ENCODE data around the gene TMEM198. TPM values are rescaled to one million over a fixed set of nuclear protein-coding genes. Genes with fewer than 3 reads are reported as not detected.
A peak's percentile ranks its signal among the peaks of the same experiment; 100 is the strongest.

The TMEM198 gene
- total RNA-seq, 2 donors from 2014 or later, result 3.3 to 5.7 TPM

DNA sequence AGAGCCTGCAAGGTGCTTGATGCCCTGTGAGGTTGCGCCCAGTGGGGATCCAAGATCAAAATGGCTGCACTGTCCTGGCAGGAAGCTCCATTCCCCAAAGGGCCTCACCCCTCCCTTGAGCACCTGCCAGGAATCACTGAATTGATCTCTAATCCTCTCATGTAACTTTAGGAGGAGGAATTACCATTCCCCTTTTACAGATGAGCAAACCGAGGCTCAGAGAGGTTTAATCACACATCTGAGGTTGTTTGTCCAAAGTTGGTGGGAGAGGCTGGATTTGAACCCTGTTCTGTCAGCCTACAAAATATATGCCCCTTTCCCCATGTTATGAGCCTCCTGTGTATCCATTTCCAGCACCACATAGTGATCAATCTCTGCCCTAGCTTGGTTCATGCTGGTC lies 19.0 kb upstream of the TMEM198 start:
- Histone ChIP-seq H3K9me3 (no peaks in the 10 kb centered on the region), H3K27me3 (peaks cover 0 to 31% of the 10 kb centered on the region in 2 donors), H3K4me1 (peaks cover 18% of the 10 kb centered on the region), H3K27ac (no peak overlapping the region), H3K36me3 (replicated peaks in 1 of 2; ENCODE audit: insufficient read depth in 1 of 2, low read depth in 2 of 2) (no peaks in the 10 kb centered on the region), H3K4me3 (no peak overlapping the region)
- DNase-seq (no peak), ATAC-seq (no peak)
- intact Hi-C loops (cut with DNase I), result loop anchor here (5.0 kb wide), 2 partner anchors 48 to 118 kb away; no protein-coding TSS in a partner anchor
- WGBS, 2 donors, result 75 to 100% methylated on average over 2 of the region's 2 CpGs
- TF ChIP-seq POLR2A (IDR thresholded peaks at IDR 0.05), result no peak
- TF ChIP-seq, protein P1, sequence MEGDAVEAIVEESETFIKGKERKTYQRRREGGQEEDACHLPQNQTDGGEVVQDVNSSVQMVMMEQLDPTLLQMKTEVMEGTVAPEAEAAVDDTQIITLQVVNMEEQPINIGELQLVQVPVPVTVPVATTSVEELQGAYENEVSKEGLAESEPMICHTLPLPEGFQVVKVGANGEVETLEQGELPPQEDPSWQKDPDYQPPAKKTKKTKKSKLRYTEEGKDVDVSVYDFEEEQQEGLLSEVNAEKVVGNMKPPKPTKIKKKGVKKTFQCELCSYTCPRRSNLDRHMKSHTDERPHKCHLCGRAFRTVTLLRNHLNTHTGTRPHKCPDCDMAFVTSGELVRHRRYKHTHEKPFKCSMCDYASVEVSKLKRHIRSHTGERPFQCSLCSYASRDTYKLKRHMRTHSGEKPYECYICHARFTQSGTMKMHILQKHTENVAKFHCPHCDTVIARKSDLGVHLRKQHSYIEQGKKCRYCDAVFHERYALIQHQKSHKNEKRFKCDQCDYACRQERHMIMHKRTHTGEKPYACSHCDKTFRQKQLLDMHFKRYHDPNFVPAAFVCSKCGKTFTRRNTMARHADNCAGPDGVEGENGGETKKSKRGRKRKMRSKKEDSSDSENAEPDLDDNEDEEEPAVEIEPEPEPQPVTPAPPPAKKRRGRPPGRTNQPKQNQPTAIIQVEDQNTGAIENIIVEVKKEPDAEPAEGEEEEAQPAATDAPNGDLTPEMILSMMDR (IDR thresholded peaks at IDR 0.05), result no peak

DNA sequence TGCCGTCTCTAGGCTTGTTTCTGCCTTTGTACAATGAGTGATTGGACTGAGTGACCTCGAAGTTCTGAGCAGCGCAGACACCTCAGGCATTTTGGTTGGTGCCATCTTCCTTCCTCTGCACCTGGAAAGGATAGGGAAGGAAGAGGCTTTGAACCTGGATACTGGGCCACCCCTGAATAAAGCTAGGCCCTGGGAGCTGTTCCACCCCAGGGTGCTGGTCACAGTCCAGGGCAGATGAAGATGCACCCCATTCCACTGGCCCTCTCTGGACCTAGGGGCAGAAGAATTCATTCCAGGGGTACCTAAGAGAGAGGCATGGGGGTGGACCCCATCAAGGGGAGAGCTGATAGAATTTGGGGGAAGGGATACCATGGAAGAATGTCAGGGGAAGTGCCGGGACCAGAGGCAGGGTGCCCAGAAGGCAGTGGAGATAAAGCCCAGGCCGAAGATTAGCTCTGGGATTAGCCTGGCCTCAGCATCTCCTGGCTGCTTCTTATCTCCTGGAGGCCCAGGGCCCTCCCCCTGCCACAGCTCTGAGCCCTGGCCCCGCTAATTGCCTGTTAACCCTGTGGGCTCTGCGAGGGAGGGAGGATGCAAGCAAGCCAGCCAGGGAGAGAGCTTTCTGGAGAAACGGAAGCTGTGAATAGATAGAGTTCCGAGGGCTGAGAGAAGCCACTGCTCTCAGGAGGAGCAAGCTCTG lies 18.1 kb upstream of the TMEM198 start:
- TF ChIP-seq, protein P1 (IDR thresholded peaks at IDR 0.05), result no peak
- no peak for TF ChIP-seq POLR2A (IDR thresholded peaks at IDR 0.05)
- Histone ChIP-seq H3K9me3 (no peaks in the 10 kb centered on the region), H3K4me1 (peaks cover 23% of the 10 kb centered on the region), H3K27ac (no peak overlapping the region), H3K36me3 (replicated peaks in 1 of 2; ENCODE audit: insufficient read depth in 1 of 2, low read depth in 2 of 2) (no peaks in the 10 kb centered on the region), H3K4me3 (no peak overlapping the region), H3K27me3 (peaks cover 0 to 33% of the 10 kb centered on the region in 2 donors)
- intact Hi-C loops (cut with DNase I), result loop anchor here (5.0 kb wide), 2 partner anchors 48 to 118 kb away; no protein-coding TSS in a partner anchor
- ATAC-seq (no peak), DNase-seq (no peak)
- WGBS, 2 donors, result 26 to 46% methylated on average over 6 to 9 of the region's 9 CpGs

DNA sequence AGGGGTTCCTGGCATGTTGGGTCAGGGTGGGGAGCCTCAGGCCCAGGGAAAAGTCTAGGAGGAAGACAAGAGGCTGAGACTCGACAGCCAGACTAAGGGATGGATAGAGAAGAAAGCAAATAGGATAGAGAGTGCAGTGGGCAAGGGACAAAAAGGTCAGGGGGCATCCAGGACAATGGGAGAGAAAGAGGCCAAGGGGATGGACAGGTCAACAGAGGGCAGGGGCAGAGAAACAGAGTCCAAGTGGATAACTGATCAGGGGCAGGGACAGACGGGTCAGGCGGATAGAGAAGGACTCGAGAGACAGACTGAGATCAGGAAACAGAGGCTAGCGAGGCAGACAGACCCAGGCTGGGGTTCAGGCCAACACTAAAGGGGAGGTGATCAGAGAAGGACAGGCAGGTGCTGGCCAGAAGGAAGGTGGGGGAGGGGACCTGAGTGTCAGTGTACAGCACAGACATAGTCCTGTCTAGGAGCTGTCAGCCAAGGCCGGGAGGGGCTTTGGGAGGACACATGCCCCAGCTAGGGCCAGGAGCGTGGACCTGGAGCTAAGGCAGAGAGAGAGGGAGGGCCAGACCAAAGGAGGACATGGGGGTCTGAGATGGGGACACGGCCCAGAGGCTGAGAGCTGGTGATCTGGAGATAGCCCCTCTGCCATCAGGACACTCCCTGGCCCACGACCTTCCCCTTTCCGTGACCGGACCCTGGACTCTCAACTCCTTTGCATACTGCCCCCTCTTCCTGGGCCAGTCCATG lies 17.3 kb upstream of the TMEM198 start:
- Histone ChIP-seq H3K27me3 (peaks cover 0 to 33% of the 10 kb centered on the region in 2 donors), H3K27ac (no peak overlapping the region), H3K4me1 (peaks cover 23% of the 10 kb centered on the region), H3K36me3 (replicated peaks in 1 of 2; ENCODE audit: insufficient read depth in 1 of 2, low read depth in 2 of 2) (no peaks in the 10 kb centered on the region), H3K9me3 (no peaks in the 10 kb centered on the region), H3K4me3 (no peak overlapping the region)
- TF ChIP-seq, protein P1 (IDR thresholded peaks at IDR 0.05), result no peak
- no peak for TF ChIP-seq POLR2A (IDR thresholded peaks at IDR 0.05)
- no peak for ATAC-seq
- no peak for DNase-seq
- WGBS, 2 donors, result 45 to 46% methylated on average over 10 to 11 of the region's 11 CpGs
- intact Hi-C loops (cut with DNase I), result loop anchor here (5.0 kb wide), 2 partner anchors 49 to 119 kb away; no protein-coding TSS in a partner anchor

DNA sequence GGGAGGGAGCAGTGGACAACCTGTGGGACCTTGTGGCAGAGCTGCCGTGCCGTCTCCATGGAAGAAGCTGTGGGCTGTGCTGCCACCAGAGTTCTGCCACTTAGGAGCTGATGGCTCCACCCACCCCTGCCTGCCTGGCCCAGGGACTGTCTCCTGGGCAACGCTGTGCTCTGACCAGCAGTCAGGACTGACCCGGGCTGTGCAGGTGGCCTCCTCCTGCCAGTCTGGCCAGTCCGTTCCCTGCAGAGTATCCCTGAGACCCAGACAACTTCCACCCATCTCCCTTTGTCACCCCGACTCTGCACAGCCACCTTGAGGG lies 16.8 kb upstream of the TMEM198 start:
- TF ChIP-seq, protein P1 (IDR thresholded peaks at IDR 0.05), result no peak
- TF ChIP-seq POLR2A (IDR thresholded peaks at IDR 0.05), result no peak
- Histone ChIP-seq H3K27me3 (peaks cover 0 to 33% of the 10 kb centered on the region in 2 donors), H3K4me3 (no peak overlapping the region), H3K4me1 (peaks cover 23% of the 10 kb centered on the region), H3K9me3 (no peaks in the 10 kb centered on the region), H3K27ac (no peak overlapping the region), H3K36me3 (replicated peaks in 1 of 2; ENCODE audit: insufficient read depth in 1 of 2, low read depth in 2 of 2) (no peaks in the 10 kb centered on the region)
- DNase-seq (peak in 3 of 4 donors; percentile 60 to 66 (median 66)), ATAC-seq (peak; percentile 41)
- WGBS, 2 donors, result 23% methylated on average over 6 of the region's 6 CpGs; no CpG with 5 or more reads in 1 of the 2 donors
- intact Hi-C loops (cut with DNase I), result loop anchor here (5.0 kb wide), 2 partner anchors 50 to 120 kb away; no protein-coding TSS in a partner anchor
